Activated CD4-positive, alpha-beta T cell treated with anti-CD3 and anti-CD28 coated beads for 36 hours (primary cell): ENCODE data around the gene CAMKK1. TPM values are rescaled to one million over a fixed set of nuclear protein-coding genes. Genes with fewer than 3 reads are reported as not detected.
A peak's percentile ranks its signal among the peaks of the same experiment; 100 is the strongest.

ENCODE experiments used
- ATAC-seq: fragments of 200-7000 bp; cut with Tn5 transposase; one replicate; pipeline ENCODE4 v1.10.0; 2021; ENCODE audit warnings: mild to moderate bottlenecking, moderate library complexity
- CTCF ChIA-PET: fragments of 350-600 bp; sonication (Branson Sonifier 250); formaldehyde crosslinking; loops from one replicate; lab custom pipeline; 2021; ENCODE audit warnings: antibody characterized with exemption; lab: Charles Lee
- POLR2A ChIA-PET: fragments of 350-600 bp; sonication (Branson Sonifier 250); formaldehyde crosslinking; loops from one replicate; lab custom pipeline; 2021; ENCODE audit warnings: antibody characterized with exemption, inconsistent platforms; lab: Charles Lee
- DNase-seq: peaks from one replicate; pipeline ENCODE4 v3.0.0-alpha.2; 2020
- H3K27ac Mint-ChIP-seq: one replicate; pipeline ENCODE4 v1.8.0; 2021; ENCODE audit warnings: mixed read lengths
- H3K27me3 Mint-ChIP-seq: one replicate; pipeline ENCODE4 v1.8.0; 2021; ENCODE audit warnings: mixed read lengths
- H3K36me3 Mint-ChIP-seq: one replicate; pipeline ENCODE4 v1.8.0; 2021; ENCODE audit warnings: low read depth, mixed read lengths
- H3K4me1 Mint-ChIP-seq: one replicate; pipeline ENCODE4 v1.8.0; 2021; ENCODE audit warnings: mixed read lengths
- H3K4me3 Mint-ChIP-seq: one replicate; pipeline ENCODE4 v1.8.0; 2021; ENCODE audit warnings: mild to moderate bottlenecking, moderate library complexity, mixed read lengths
- H3K9me3 Mint-ChIP-seq: one replicate; pipeline ENCODE4 v1.8.0; 2021; ENCODE audit warnings: low read depth, mixed read lengths
- intact Hi-C, 2 experiments: fragments of 100-400 bp; cut with DNase I in 1 of 2; cut with micrococcal nuclease in 1 of 2; formaldehyde crosslinking; loops; one replicate each; pipeline versions ENCODE4 v1.14.2 to v1.15.1; 2022 to 2024; cut with DNase I, micrococcal nuclease
- total RNA-seq, 2 experiments: library from RNA; stranded (reverse); gene quantifications; one replicate each; pipeline ENCODE4 v1.2.3, GENCODE V29; 2021

CAMKK1 gene
- total RNA-seq, 2 experiments from 2014 or later = 4.5 to 5.4 TPM

- H3K9me3 Mint-ChIP-seq = no peaks in the 10 kb centered on the region
- DNase-seq = no peak
- peaks cover 12% of the 10 kb centered on the region for H3K36me3 Mint-ChIP-seq
- CTCF ChIA-PET = interaction anchor here (1.3 kb wide), 1 partner anchor 12 kb away, joined by 3 read pairs; no protein-coding TSS in a partner anchor
- no peak for ATAC-seq
- H3K4me1 Mint-ChIP-seq = no peaks in the 10 kb centered on the region
- POLR2A ChIA-PET = no interaction called here
- no peaks in the 10 kb centered on the region for H3K27me3 Mint-ChIP-seq
- no peak overlapping the region for H3K27ac Mint-ChIP-seq
- intact Hi-C loops = no loop called here
- no peak overlapping the region for H3K4me3 Mint-ChIP-seq
These were observed 33.0 kb upstream of the CAMKK1 start for GRCh38 chr17:3925684-3926485.

GRCh38 chr17:3924512-3925350 lies 31.9 kb upstream of the CAMKK1 start:
- H3K9me3 Mint-ChIP-seq = no peaks in the 10 kb centered on the region
- DNase-seq (no peak), ATAC-seq (no peak)
- no peak overlapping the region for H3K4me3 Mint-ChIP-seq
- H3K36me3 Mint-ChIP-seq = peaks cover 12% of the 10 kb centered on the region
- intact Hi-C loops = no loop called here
- no peak overlapping the region for H3K27ac Mint-ChIP-seq
- POLR2A ChIA-PET = no interaction called here
- H3K4me1 Mint-ChIP-seq = no peaks in the 10 kb centered on the region
- no peaks in the 10 kb centered on the region for H3K27me3 Mint-ChIP-seq
- CTCF ChIA-PET = interaction anchor here (0.5 kb wide), 1 partner anchor 47 kb away, joined by 3 read pairs; no protein-coding TSS in a partner anchor

GRCh38 chr17:3923466-3924190 lies 30.8 kb upstream of the CAMKK1 start:
- Mint-ChIP-seq H3K27ac (no peak overlapping the region), H3K27me3 (no peaks in the 10 kb centered on the region), H3K36me3 (peaks cover 12% of the 10 kb centered on the region), H3K9me3 (no peaks in the 10 kb centered on the region), H3K4me3 (no peak overlapping the region), H3K4me1 (no peaks in the 10 kb centered on the region)
- ATAC-seq = no peak
- DNase-seq = no peak
- ChIA-PET POLR2A (no interaction called here), CTCF (interaction anchor here (2.1 kb wide), 1 partner anchor 9 kb away, joined by 7 read pairs; no protein-coding TSS in a partner anchor)
- intact Hi-C loops = no loop called here

GRCh38 chr17:3922765-3923164 lies 29.9 kb upstream of the CAMKK1 start:
- intact Hi-C loops = no loop called here
- no peak overlapping the region for H3K27ac Mint-ChIP-seq
- no peak overlapping the region for H3K4me3 Mint-ChIP-seq
- no peaks in the 10 kb centered on the region for H3K4me1 Mint-ChIP-seq
- H3K27me3 Mint-ChIP-seq = no peaks in the 10 kb centered on the region
- peaks cover 12% of the 10 kb centered on the region for H3K36me3 Mint-ChIP-seq
- no peaks in the 10 kb centered on the region for H3K9me3 Mint-ChIP-seq
- POLR2A ChIA-PET = no interaction called here
- CTCF ChIA-PET = interaction anchor here (2.1 kb wide), 1 partner anchor 9 kb away, joined by 7 read pairs; no protein-coding TSS in a partner anchor
- DNase-seq = no peak
- ATAC-seq = no peak

GRCh38 chr17:3921502-3922319 lies 28.9 kb upstream of the CAMKK1 start:
- ATAC-seq (no peak), DNase-seq (no peak)
- CTCF ChIA-PET = interaction anchor here (0.9 to 2.1 kb wide), 3 partner anchors 7 to 71 kb away, joined by 3 to 7 read pairs (median 3); no protein-coding TSS in a partner anchor
- H3K36me3 Mint-ChIP-seq = peaks cover 12% of the 10 kb centered on the region
- no peak overlapping the region for H3K27ac Mint-ChIP-seq
- POLR2A ChIA-PET = no interaction called here
- no peak overlapping the region for H3K4me3 Mint-ChIP-seq
- intact Hi-C loops = no loop called here
- H3K4me1 Mint-ChIP-seq = peaks cover 5% of the 10 kb centered on the region
- no peaks in the 10 kb centered on the region for H3K9me3 Mint-ChIP-seq
- no peaks in the 10 kb centered on the region for H3K27me3 Mint-ChIP-seq

- ATAC-seq = no peak
- intact Hi-C loops = no loop called here
- Mint-ChIP-seq H3K36me3 (peaks cover 11% of the 10 kb centered on the region), H3K4me3 (no peak overlapping the region), H3K27me3 (no peaks in the 10 kb centered on the region), H3K9me3 (no peaks in the 10 kb centered on the region), H3K27ac (no peak overlapping the region), H3K4me1 (peaks cover 12% of the 10 kb centered on the region)
- ChIA-PET CTCF (interaction anchor here (1.1 kb wide), 1 partner anchor 70 kb away, joined by 3 read pairs; no protein-coding TSS in a partner anchor), POLR2A (no interaction called here)
- DNase-seq = no peak
These were observed 28.2 kb upstream of the CAMKK1 start for GRCh38 chr17:3921006-3921405.

- ATAC-seq (no peak), DNase-seq (no peak)
- H3K4me3 Mint-ChIP-seq = no peak overlapping the region
- H3K9me3 Mint-ChIP-seq = no peaks in the 10 kb centered on the region
- peaks cover 21% of the 10 kb centered on the region for H3K4me1 Mint-ChIP-seq
- intact Hi-C loops = no loop called here
- no peaks in the 10 kb centered on the region for H3K27me3 Mint-ChIP-seq
- CTCF ChIA-PET = no interaction called here
- H3K36me3 Mint-ChIP-seq = peaks cover 2% of the 10 kb centered on the region
- no peak overlapping the region for H3K27ac Mint-ChIP-seq
- POLR2A ChIA-PET = no interaction called here
These were observed 26.3 kb upstream of the CAMKK1 start for GRCh38 chr17:3919123-3919624.

GRCh38 chr17:3918372-3919122 lies 25.7 kb upstream of the CAMKK1 start:
- intact Hi-C loops = no loop called here
- ChIA-PET CTCF (no interaction called here), POLR2A (no interaction called here)
- Mint-ChIP-seq H3K4me3 (no peak overlapping the region), H3K9me3 (no peaks in the 10 kb centered on the region), H3K27ac (no peak overlapping the region), H3K36me3 (no peaks in the 10 kb centered on the region), H3K27me3 (no peaks in the 10 kb centered on the region), H3K4me1 (peaks cover 27% of the 10 kb centered on the region)
- no peak for ATAC-seq
- DNase-seq = no peak

GRCh38 chr17:3917391-3917931 lies 24.6 kb upstream of the CAMKK1 start:
- CTCF ChIA-PET = interaction anchor here (1.3 to 2.0 kb wide), 2 partner anchors 81 to 87 kb away, joined by 3 to 8 read pairs; no protein-coding TSS in a partner anchor
- no peaks in the 10 kb centered on the region for H3K27me3 Mint-ChIP-seq
- H3K27ac Mint-ChIP-seq = no peak overlapping the region
- H3K36me3 Mint-ChIP-seq = no peaks in the 10 kb centered on the region
- no peak overlapping the region for H3K4me3 Mint-ChIP-seq
- intact Hi-C loops = no loop called here
- POLR2A ChIA-PET = no interaction called here
- no peak for DNase-seq
- H3K4me1 Mint-ChIP-seq = peaks cover 31% of the 10 kb centered on the region
- H3K9me3 Mint-ChIP-seq = no peaks in the 10 kb centered on the region
- no peak for ATAC-seq

- H3K4me3 Mint-ChIP-seq = no peak overlapping the region
- CTCF ChIA-PET = interaction anchor here (0.6 to 2.0 kb wide), 5 partner anchors 18 to 532 kb away, joined by 3 to 8 read pairs (median 3); no protein-coding TSS in a partner anchor
These were observed 24.0 kb upstream of the CAMKK1 start for GRCh38 chr17:3916825-3917224.

More at GRCh38 chr17:3916825-3917224, 24.0 kb upstream of the CAMKK1 start:
- Mint-ChIP-seq H3K9me3 (no peaks in the 10 kb centered on the region), H3K27ac (peak overlapping the region; percentile 60), H3K27me3 (no peaks in the 10 kb centered on the region), H3K36me3 (no peaks in the 10 kb centered on the region), H3K4me1 (peaks cover 33% of the 10 kb centered on the region)
- POLR2A ChIA-PET = no interaction called here
- intact Hi-C loops = no loop called here
- no peak for ATAC-seq
- no peak for DNase-seq
